ENCODE data around the gene IFNAR2.
A peak's percentile ranks its signal among the peaks of the same experiment; 100 is the strongest.

Gene IFNAR2

GRCh38 chr21:33197496-33197895 lies 32.2 kb upstream of the IFNAR2 start:
- in situ Hi-C loops (cut with HindIII; ENCODE audit: low sequenced_read_pairs): no loop called here
- H3K4me3 ChIP-seq (ENCODE audit: low read depth, low read length): no peak overlapping the region
- no peak for TF ChIP-seq CTCF (IDR thresholded peaks at IDR 0.05; ENCODE audit: low read depth, low read length)
- DNase-seq (ENCODE audit: low read depth, low spot score): no peak

- no peak for DNase-seq (ENCODE audit: low read depth, low spot score)
- no peak for TF ChIP-seq CTCF (IDR thresholded peaks at IDR 0.05; ENCODE audit: low read depth, low read length)
- no peak overlapping the region for H3K4me3 ChIP-seq (ENCODE audit: low read depth, low read length)
- in situ Hi-C loops (cut with HindIII; ENCODE audit: low sequenced_read_pairs): no loop called here
Observed at GRCh38 chr21:33198346-33199099, 31.2 kb upstream of the IFNAR2 start.

- in situ Hi-C loops (cut with HindIII; ENCODE audit: low sequenced_read_pairs): no loop called here
- TF ChIP-seq CTCF (IDR thresholded peaks at IDR 0.05; ENCODE audit: low read depth, low read length): no peak
- H3K4me3 ChIP-seq (ENCODE audit: low read depth, low read length): no peak overlapping the region
- DNase-seq (ENCODE audit: low read depth, low spot score): no peak
Observed at GRCh38 chr21:33199100-33199464, 30.7 kb upstream of the IFNAR2 start.

- in situ Hi-C loops (cut with HindIII; ENCODE audit: low sequenced_read_pairs): no loop called here
- peak; percentile 70 for TF ChIP-seq CTCF (IDR thresholded peaks at IDR 0.05; ENCODE audit: low read depth, low read length)
- peak; percentile 93 for DNase-seq (ENCODE audit: low read depth, low spot score)
- H3K4me3 ChIP-seq (ENCODE audit: low read depth, low read length): no peak overlapping the region
Observed at GRCh38 chr21:33199516-33200217, 30.1 kb upstream of the IFNAR2 start.

GRCh38 chr21:33201956-33202355 lies 27.8 kb upstream of the IFNAR2 start:
- in situ Hi-C loops (cut with HindIII; ENCODE audit: low sequenced_read_pairs): no loop called here
- no peak overlapping the region for H3K4me3 ChIP-seq (ENCODE audit: low read depth, low read length)
- no peak for TF ChIP-seq CTCF (IDR thresholded peaks at IDR 0.05; ENCODE audit: low read depth, low read length)
- no peak for DNase-seq (ENCODE audit: low read depth, low spot score)

GRCh38 chr21:33202464-33203363 lies 27.0 kb upstream of the IFNAR2 start:
- no peak for DNase-seq (ENCODE audit: low read depth, low spot score)
- in situ Hi-C loops (cut with HindIII; ENCODE audit: low sequenced_read_pairs): no loop called here
- no peak for TF ChIP-seq CTCF (IDR thresholded peaks at IDR 0.05; ENCODE audit: low read depth, low read length)
- no peak overlapping the region for H3K4me3 ChIP-seq (ENCODE audit: low read depth, low read length)
